NB4 (cell line): ENCODE data around the gene EXD3.

Experiments
- DNase-seq: peaks from one replicate; pipeline ENCODE4 v3.0.0; 2010; ENCODE audit warnings: low read depth
- H3K4me3 ChIP-seq: one replicate; pipeline ENCODE4 v1.5.1; 2011; ENCODE audit warnings: mild to moderate bottlenecking, low read depth, low read length, moderate library complexity
- CTCF ChIP-seq: IDR thresholded peaks from one replicate; pipeline ENCODE4 v1.5.1; 2012; ENCODE audit warnings: low read depth, low read length
- MYC ChIP-seq: IDR thresholded peaks from 2 replicates; pipeline ENCODE4 v1.6.1; 2011; ENCODE audit warnings: low read depth, low read length
- POLR2A ChIP-seq: IDR thresholded peaks from 2 replicates; pipeline ENCODE4 v1.6.1; 2011; ENCODE audit warnings: mild to moderate bottlenecking; ENCODE audit not compliant: insufficient read length; ENCODE audit errors: extremely low read depth
- TF ChIP-seq, protein P1 (sequence below): IDR thresholded peaks from 2 replicates; pipeline ENCODE4 v1.6.1; 2011; ENCODE audit warnings: low read depth, low read length

EXD3 gene

GRCh38 chr9:137385061-137385655 lies 37.8 kb downstream of the EXD3 start:
- TF ChIP-seq MYC, result no peak
- TF ChIP-seq, protein P1, sequence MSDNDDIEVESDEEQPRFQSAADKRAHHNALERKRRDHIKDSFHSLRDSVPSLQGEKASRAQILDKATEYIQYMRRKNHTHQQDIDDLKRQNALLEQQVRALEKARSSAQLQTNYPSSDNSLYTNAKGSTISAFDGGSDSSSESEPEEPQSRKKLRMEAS, result no peak
- TF ChIP-seq CTCF, result no peak
- no peak for TF ChIP-seq POLR2A
- DNase-seq, result no peak
- H3K4me3 ChIP-seq, result no peak overlapping the region

- no peak overlapping the region for H3K4me3 ChIP-seq
- DNase-seq, result no peak
- TF ChIP-seq POLR2A (no peak), MYC (no peak), CTCF (no peak)
- TF ChIP-seq, protein P1, result no peak
Measured at GRCh38 chr9:137383784-137384756, 38.9 kb downstream of the EXD3 start.

- TF ChIP-seq POLR2A (no peak), MYC (no peak), CTCF (no peak)
- TF ChIP-seq, protein P1, result no peak
- no peak for DNase-seq
Measured at GRCh38 chr9:137383081-137383783, 39.7 kb downstream of the EXD3 start.

DNA sequence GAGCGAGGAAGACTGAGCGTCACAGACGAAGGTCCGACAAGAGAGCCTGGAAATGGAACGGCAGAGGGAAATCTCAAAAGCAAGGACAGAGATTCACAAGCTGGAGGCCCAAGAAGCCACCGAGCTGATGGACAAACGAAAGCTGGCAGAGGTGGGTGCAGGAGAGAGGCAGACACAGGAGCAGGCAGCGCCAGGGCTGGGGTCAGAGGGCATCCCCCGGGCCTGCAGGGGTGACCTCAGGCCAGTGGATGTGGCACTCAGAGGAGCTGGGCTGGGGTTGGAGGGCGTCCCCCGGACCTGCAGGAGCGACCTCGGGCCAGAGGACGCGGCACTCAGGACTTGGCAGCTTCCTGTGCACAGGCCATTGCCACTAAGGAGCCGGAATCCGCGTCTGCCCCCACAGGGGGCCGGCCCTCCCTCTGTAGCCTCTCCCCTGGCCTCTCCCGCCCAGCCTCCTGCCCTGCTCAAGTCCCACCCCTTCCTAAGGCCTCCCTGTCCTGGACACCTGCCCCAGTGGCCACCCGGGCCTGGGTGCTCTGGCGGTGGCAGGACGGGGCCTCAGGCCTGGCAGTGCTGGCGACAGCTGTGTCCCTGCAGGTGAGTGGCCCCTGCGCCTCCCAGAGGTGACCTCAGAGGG lies 40.4 kb downstream of the EXD3 start:
- TF ChIP-seq MYC (no peak), POLR2A (no peak), CTCF (no peak)
- TF ChIP-seq, protein P1, result no peak
- no peak overlapping the region for H3K4me3 ChIP-seq
- DNase-seq, result no peak

More at GRCh38 chr9:137383081-137383783, 39.7 kb downstream of the EXD3 start:
- no peak overlapping the region for H3K4me3 ChIP-seq

DNA sequence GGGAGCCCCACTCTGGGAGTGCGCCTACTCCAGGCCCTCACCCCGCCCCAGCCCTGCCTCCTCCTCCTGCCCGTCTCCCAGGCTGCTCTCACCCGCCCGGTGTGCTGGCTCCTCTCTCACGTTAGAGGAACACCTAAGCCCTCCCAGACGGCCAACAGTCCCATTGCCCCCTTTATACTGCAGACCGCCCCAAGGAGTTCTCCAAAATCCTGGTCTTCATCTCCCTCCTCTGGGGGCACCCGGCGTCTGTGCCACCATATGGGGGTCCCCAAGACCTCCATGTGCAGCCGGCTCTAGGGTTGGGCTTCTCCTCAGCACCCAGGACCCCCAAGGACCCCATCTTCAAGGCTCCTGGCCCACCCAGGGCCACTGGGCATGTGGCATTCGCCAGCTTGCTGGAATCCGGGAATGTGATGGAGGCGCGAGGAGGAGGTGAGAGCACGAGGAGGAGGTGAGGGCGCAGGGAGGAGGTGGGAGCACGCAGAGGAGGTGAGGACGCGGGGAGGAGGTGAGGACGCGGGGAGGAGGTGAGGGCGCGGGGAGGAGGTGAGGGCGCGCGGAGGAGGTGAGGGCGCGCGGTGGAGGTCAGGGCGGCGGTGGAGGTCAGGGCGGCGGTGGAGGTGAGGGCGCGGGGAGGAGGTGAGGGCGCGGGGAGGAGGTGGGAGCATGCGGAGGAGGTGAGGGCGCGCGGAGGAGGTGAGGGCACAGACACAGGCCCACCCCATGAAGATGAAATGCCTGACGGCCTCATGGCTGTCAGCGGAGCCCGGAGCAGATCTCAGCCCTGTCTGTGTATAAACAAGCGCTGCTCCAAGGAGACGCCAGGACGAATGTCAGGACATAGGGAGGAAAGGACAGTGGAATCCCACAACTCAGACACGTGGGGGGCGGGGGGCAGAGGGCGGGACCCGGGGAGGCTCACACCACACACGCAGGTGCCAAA lies 41.2 kb downstream of the EXD3 start:
- TF ChIP-seq, protein P1, result no peak
- TF ChIP-seq MYC (no peak), POLR2A (no peak), CTCF (no peak)
- H3K4me3 ChIP-seq, result no peak overlapping the region

More for the DNA sequence above, 41.2 kb downstream of the EXD3 start:
- DNase-seq, result no peak
